ENCODE measurements around the gene NOD1. TPM values are rescaled to one million over a fixed set of nuclear protein-coding genes. Genes with fewer than 3 reads are reported as not detected.
"Not testable (repeated sequence)": the region's sequence is repeated elsewhere in the genome, so short reads cannot be mapped to it uniquely, and the experiment has no call there.

The NOD1 gene
- total RNA-seq, 2 experiments from 2014 or later, result 12.6 to 12.8 TPM

DNA sequence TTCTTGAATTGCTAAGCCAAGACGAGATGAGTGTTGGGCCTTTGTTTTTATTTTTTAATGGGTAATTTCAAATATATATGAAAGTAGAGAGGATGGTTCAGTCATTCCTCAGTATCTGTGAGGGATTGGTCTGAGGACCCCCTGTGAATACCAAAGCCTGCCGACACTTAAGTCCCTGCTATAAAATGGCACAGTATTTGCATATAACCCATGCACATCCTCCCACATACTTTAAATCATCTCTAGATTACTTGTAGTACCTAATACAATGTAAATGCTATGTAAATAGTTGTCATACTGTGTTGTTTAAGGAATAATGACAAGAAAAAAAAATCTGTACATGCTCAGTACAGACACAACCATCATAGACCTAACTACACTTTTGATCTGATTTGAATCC lies 73.4 kb downstream of the NOD1 start:
- H3K36me3 Mint-ChIP-seq, result no peaks in the 10 kb centered on the region
- DNase-seq, result no peak
- H3K27me3 Mint-ChIP-seq, result no peaks in the 10 kb centered on the region
- H3K9me3 Mint-ChIP-seq, result no peaks in the 10 kb centered on the region
- H3K4me1 Mint-ChIP-seq, result peaks cover 10% of the 10 kb centered on the region
- no peak overlapping the region for H3K4me3 Mint-ChIP-seq
- H3K27ac Mint-ChIP-seq, result no peak overlapping the region

- Mint-ChIP-seq H3K4me1 (peaks cover 10% of the 10 kb centered on the region), H3K4me3 (no peak overlapping the region), H3K9me3 (no peaks in the 10 kb centered on the region), H3K27me3 (no peaks in the 10 kb centered on the region), H3K27ac (no peak overlapping the region), H3K36me3 (no peaks in the 10 kb centered on the region)
- no peak for DNase-seq
Measured at GRCh38 chr7:30403477-30403876, 75.1 kb downstream of the NOD1 start.

- Mint-ChIP-seq H3K9me3 (no peaks in the 10 kb centered on the region), H3K27me3 (no peaks in the 10 kb centered on the region), H3K36me3 (no peaks in the 10 kb centered on the region), H3K4me1 (peaks cover 4% of the 10 kb centered on the region), H3K27ac (no peak overlapping the region), H3K4me3 (no peak overlapping the region)
- no peak for DNase-seq
Measured at GRCh38 chr7:30396389-30396788, 82.2 kb downstream of the NOD1 start.

DNA sequence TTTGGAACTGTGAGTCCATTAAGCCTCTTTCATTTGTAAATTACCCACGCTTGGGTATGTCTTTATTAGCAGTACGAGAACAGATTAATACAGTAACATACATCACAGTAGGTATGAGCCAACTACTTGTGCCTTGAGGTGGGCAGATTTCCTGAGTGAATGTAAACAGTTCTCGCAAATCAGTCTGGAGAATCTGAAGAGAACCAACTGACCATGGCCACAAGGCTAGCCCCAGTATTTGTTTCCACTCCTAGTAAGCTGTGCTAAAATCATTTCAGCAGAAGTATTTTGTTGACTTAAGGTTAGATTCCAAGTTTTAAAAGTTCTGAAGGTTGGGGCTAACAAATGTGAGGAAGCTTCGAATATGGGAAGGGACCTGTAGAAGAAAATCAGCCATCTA lies 82.9 kb downstream of the NOD1 start:
- Mint-ChIP-seq H3K27ac (no peak overlapping the region), H3K27me3 (no peaks in the 10 kb centered on the region), H3K36me3 (no peaks in the 10 kb centered on the region), H3K4me3 (no peak overlapping the region), H3K9me3 (no peaks in the 10 kb centered on the region), H3K4me1 (no peaks in the 10 kb centered on the region)
- DNase-seq, result no peak

- peaks cover 4% of the 10 kb centered on the region for H3K36me3 Mint-ChIP-seq
- no peak overlapping the region for H3K4me3 Mint-ChIP-seq
- no peaks in the 10 kb centered on the region for H3K9me3 Mint-ChIP-seq
- no peaks in the 10 kb centered on the region for H3K27me3 Mint-ChIP-seq
- no peak overlapping the region for H3K27ac Mint-ChIP-seq
- no peaks in the 10 kb centered on the region for H3K4me1 Mint-ChIP-seq
- no peak for DNase-seq
Measured at GRCh38 chr7:30391806-30392205, 86.8 kb downstream of the NOD1 start.

- H3K27me3 Mint-ChIP-seq, result no peaks in the 10 kb centered on the region
Measured at GRCh38 chr7:30390736-30391636, 87.6 kb downstream of the NOD1 start.

DNA sequence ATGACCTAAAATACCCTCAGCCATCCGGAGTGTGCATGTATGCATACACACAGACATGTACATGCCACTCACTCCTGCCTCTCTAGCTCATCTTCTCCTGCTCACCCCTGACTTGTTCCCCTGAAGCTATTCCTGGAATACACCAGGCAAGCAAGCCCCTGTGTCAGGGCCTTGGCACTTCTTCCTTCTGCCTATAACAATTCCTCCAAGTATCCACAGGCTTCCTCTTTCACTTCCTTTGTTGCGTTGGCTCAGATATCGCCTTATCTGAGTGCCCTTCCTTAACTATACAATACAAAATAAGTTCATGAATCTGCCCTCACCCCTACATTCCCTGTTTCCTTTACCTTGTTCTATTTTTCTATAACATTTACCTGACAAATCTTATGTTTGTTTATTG lies 88.8 kb downstream of the NOD1 start:
- H3K27me3 Mint-ChIP-seq, result no peaks in the 10 kb centered on the region
- H3K4me1 Mint-ChIP-seq, result no peaks in the 10 kb centered on the region
- H3K36me3 Mint-ChIP-seq, result peaks cover 4% of the 10 kb centered on the region
- DNase-seq, result no peak
- no peak overlapping the region for H3K27ac Mint-ChIP-seq
- no peak overlapping the region for H3K4me3 Mint-ChIP-seq
- H3K9me3 Mint-ChIP-seq, result no peaks in the 10 kb centered on the region

More at GRCh38 chr7:30390736-30391636, 87.6 kb downstream of the NOD1 start:
- no peak overlapping the region for H3K4me3 Mint-ChIP-seq
- H3K27ac Mint-ChIP-seq, result no peak overlapping the region
- H3K9me3 Mint-ChIP-seq, result no peaks in the 10 kb centered on the region
- DNase-seq, result no peak
- peaks cover 4% of the 10 kb centered on the region for H3K36me3 Mint-ChIP-seq
- no peaks in the 10 kb centered on the region for H3K4me1 Mint-ChIP-seq

DNA sequence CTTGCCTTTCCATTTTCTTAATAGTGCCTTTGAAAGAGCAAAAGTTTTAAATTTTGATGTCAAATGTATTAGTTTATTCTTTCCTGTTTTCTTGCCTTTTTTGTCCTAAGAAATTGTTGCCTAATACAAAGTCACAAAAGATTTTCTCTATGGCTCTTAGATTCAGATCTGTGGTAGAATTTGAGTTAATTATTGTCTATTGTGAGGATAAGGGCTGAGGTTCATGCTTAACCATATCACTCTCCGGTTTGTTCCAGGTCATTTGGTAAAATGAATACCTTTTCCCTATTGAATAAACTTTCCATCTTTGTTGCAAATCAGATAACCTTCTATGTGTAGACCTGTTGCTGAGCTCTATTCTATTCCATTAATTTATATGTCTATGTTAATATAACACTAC lies 96.0 kb downstream of the NOD1 start:
- peaks cover 3% of the 10 kb centered on the region for H3K36me3 Mint-ChIP-seq
- H3K27ac Mint-ChIP-seq, result no peak overlapping the region
- no peaks in the 10 kb centered on the region for H3K27me3 Mint-ChIP-seq
- no peaks in the 10 kb centered on the region for H3K4me1 Mint-ChIP-seq
- no peak for DNase-seq
- H3K9me3 Mint-ChIP-seq, result peaks cover 11% of the 10 kb centered on the region
- no peak overlapping the region for H3K4me3 Mint-ChIP-seq

GRCh38 chr7:30380824-30381223 lies 97.8 kb downstream of the NOD1 start:
- H3K4me1 Mint-ChIP-seq, H3K27me3 Mint-ChIP-seq, H3K36me3 Mint-ChIP-seq, H3K27ac Mint-ChIP-seq, DNase-seq, H3K4me3 Mint-ChIP-seq: not testable (repeated sequence)
- peaks cover 11% of the 10 kb centered on the region for H3K9me3 Mint-ChIP-seq

GRCh38 chr7:30380294-30380693 lies 98.3 kb downstream of the NOD1 start:
- Mint-ChIP-seq H3K4me1 (no peaks in the 10 kb centered on the region), H3K4me3 (no peak overlapping the region), H3K9me3 (peaks cover 11% of the 10 kb centered on the region), H3K36me3 (peaks cover 3% of the 10 kb centered on the region), H3K27me3 (no peaks in the 10 kb centered on the region), H3K27ac (no peak overlapping the region)
- DNase-seq, result no peak

GRCh38 chr7:30379741-30380140 lies 98.8 kb downstream of the NOD1 start:
- Mint-ChIP-seq H3K27me3 (no peaks in the 10 kb centered on the region), H3K36me3 (peaks cover 3% of the 10 kb centered on the region), H3K9me3 (peaks cover 11% of the 10 kb centered on the region), H3K4me3 (no peak overlapping the region), H3K27ac (no peak overlapping the region), H3K4me1 (no peaks in the 10 kb centered on the region)
- DNase-seq, result no peak

DNA sequence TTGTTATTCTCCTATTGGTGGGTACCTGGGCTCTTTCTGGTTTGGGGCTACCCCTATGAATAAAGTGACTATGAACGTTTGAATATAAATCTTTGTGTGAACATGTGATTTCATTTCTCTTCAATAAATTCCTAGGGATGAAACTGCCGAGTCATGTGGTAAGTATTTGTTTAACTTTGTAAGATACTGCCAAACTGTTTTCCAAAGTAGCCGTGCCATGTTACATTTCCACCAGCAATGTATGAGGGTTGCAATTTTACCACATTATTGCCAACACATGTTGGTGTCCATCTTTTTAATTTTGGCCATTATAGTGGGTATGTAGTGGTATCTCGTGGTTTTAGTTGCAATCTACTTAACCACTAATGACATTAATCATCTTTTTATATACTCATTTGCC lies 99.5 kb downstream of the NOD1 start:
- H3K36me3 Mint-ChIP-seq, result peaks cover 3% of the 10 kb centered on the region
- DNase-seq, result no peak
- H3K4me3 Mint-ChIP-seq, result no peak overlapping the region
- no peaks in the 10 kb centered on the region for H3K27me3 Mint-ChIP-seq
- no peak overlapping the region for H3K27ac Mint-ChIP-seq
- peaks cover 11% of the 10 kb centered on the region for H3K9me3 Mint-ChIP-seq
- no peaks in the 10 kb centered on the region for H3K4me1 Mint-ChIP-seq

- Mint-ChIP-seq H3K27ac (no peak overlapping the region), H3K9me3 (peaks cover 8% of the 10 kb centered on the region), H3K4me1 (no peaks in the 10 kb centered on the region), H3K36me3 (peaks cover 3% of the 10 kb centered on the region), H3K27me3 (no peaks in the 10 kb centered on the region), H3K4me3 (no peak overlapping the region)
- no peak for DNase-seq
Measured at GRCh38 chr7:30378275-30378674, 100.3 kb downstream of the NOD1 start.

Measured in activated naive CD8-positive, alpha-beta T cell treated with anti-CD3 and anti-CD28 coated beads for 36 hours (primary cell).